Colonic mucosa (tissue), 4 donors: ENCODE data around the gene NCOA6. TPM values are rescaled to one million over a fixed set of nuclear protein-coding genes. Genes with fewer than 3 reads are reported as not detected.

ENCODE experiments used
- DNase-seq: peaks from one replicate; pipeline ENCODE4 v3.0.0-alpha.2; 2020
- H3K27ac ChIP-seq: fragments of 200-600 bp; one replicate; pipeline ENCODE4 v1.8.0; 2021
- H3K27me3 ChIP-seq: fragments of 200-600 bp; one replicate; pipeline ENCODE4 v1.8.0; 2021
- H3K36me3 ChIP-seq: fragments of 200-600 bp; one replicate; pipeline ENCODE4 v1.8.0; 2021
- H3K4me1 ChIP-seq: fragments of 200-600 bp; one replicate; pipeline ENCODE4 v1.8.0; 2021; ENCODE audit warnings: mild to moderate bottlenecking
- H3K4me3 ChIP-seq: fragments of 200-600 bp; one replicate; pipeline ENCODE4 v1.8.0; 2021
- H3K9ac ChIP-seq, 2 donors: one replicate each; pipeline ENCODE4 v1.7.0; 2013; ENCODE audit warnings: control low read depth in 2 of 2, low read depth in 2 of 2, low read length in 2 of 2
- H3K9me3 ChIP-seq: fragments of 200-600 bp; one replicate; pipeline ENCODE4 v1.8.0; 2021
- intact Hi-C: fragments of 100-400 bp; cut with DNase I; formaldehyde crosslinking; loops from one replicate; pipeline ENCODE4 v1.14.1; 2022
- total RNA-seq, 2 donors: library from RNA; stranded (reverse); fragmentation: NEBNext Ultra II Directional in 1 of 2; extraction: Animal tissue kit (Norgen Biotek cat#: 25700) in 1 of 2; gene quantifications; one replicate each; pipeline ENCODE4 v1.2.1, GENCODE V29; 2021
- TF ChIP-seq, protein P1 (sequence below): fragments of 200-600 bp; IDR thresholded peaks from one replicate; pipeline ENCODE4 v1.8.0; 2022; ENCODE audit warnings: antibody characterized with exemption, mild to moderate bottlenecking
- donor health status: healthy.
- donor health status: DM: no; HTN: no; CAD: no.
- donor health status: DM: no; HTN: no; CAD: no.

The NCOA6 gene
- total RNA-seq, 2 donors from 2014 or later, result 28.9 to 40.2 TPM

- TF ChIP-seq, protein P1, sequence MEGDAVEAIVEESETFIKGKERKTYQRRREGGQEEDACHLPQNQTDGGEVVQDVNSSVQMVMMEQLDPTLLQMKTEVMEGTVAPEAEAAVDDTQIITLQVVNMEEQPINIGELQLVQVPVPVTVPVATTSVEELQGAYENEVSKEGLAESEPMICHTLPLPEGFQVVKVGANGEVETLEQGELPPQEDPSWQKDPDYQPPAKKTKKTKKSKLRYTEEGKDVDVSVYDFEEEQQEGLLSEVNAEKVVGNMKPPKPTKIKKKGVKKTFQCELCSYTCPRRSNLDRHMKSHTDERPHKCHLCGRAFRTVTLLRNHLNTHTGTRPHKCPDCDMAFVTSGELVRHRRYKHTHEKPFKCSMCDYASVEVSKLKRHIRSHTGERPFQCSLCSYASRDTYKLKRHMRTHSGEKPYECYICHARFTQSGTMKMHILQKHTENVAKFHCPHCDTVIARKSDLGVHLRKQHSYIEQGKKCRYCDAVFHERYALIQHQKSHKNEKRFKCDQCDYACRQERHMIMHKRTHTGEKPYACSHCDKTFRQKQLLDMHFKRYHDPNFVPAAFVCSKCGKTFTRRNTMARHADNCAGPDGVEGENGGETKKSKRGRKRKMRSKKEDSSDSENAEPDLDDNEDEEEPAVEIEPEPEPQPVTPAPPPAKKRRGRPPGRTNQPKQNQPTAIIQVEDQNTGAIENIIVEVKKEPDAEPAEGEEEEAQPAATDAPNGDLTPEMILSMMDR, result no peak
- intact Hi-C loops, result no loop called here
- no peak overlapping the region for H3K27ac ChIP-seq
- no peak overlapping the region for H3K9ac ChIP-seq
- H3K27me3 ChIP-seq, result no peaks in the 10 kb centered on the region
- peaks cover 9% of the 10 kb centered on the region for H3K36me3 ChIP-seq
- H3K9me3 ChIP-seq, result no peaks in the 10 kb centered on the region
- no peak overlapping the region for H3K4me3 ChIP-seq
- H3K4me1 ChIP-seq, result no peaks in the 10 kb centered on the region
- no peak for DNase-seq
These were observed 75.0 kb downstream of the NCOA6 start for GRCh38 chr20:34750484-34750883.

DNA sequence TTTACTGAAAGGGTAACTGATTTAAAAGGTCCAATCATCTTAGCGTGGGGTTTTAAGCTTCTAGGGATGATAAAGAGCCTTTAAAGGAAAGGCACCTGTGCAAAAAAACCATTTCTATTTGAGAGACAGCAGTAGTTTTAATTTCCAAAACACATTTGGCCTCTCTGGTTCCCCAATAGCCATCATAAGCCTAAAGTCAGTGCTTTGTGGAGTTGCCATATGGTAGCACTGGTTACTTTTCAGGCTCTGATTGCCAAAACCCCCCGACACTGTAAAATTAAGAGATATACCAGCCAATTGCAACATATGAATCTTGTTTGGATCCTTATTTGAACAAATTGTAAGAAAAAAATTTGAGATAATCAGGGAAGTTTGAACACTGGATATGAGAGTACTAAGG lies 76.7 kb downstream of the NCOA6 start:
- no peak overlapping the region for H3K9ac ChIP-seq
- H3K4me3 ChIP-seq, result no peak overlapping the region
- no peaks in the 10 kb centered on the region for H3K27me3 ChIP-seq
- no peaks in the 10 kb centered on the region for H3K9me3 ChIP-seq
- intact Hi-C loops, result no loop called here
- no peak for DNase-seq
- peaks cover 9% of the 10 kb centered on the region for H3K36me3 ChIP-seq
- no peaks in the 10 kb centered on the region for H3K4me1 ChIP-seq
- H3K27ac ChIP-seq, result no peak overlapping the region
- TF ChIP-seq, protein P1, result no peak

DNA sequence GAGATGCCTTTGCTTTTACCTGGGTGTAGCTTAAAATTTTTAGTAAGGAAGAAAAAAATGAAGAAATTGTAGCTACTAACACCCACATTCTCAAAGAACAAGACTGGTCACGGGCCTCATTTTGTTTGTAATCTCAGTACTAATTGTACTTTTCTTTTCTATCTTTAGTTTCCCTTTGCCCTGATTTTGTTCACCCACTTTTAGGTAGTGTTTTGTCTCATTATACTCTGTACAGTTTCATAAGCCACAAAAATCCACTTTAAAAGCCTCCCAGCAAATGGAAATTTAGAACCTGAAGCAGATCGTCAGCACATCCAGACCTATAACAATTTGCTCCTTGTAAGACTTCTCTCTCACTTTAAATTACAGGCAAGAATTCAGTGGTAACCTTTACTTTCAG lies 78.0 kb downstream of the NCOA6 start:
- intact Hi-C loops, result no loop called here
- no peaks in the 10 kb centered on the region for H3K27me3 ChIP-seq
- H3K4me3 ChIP-seq, result no peak overlapping the region
- TF ChIP-seq, protein P1, result no peak
- H3K9ac ChIP-seq, result no peak overlapping the region
- H3K9me3 ChIP-seq, result no peaks in the 10 kb centered on the region
- H3K36me3 ChIP-seq, result peaks cover 9% of the 10 kb centered on the region
- no peak for DNase-seq
- no peak overlapping the region for H3K27ac ChIP-seq
- H3K4me1 ChIP-seq, result no peaks in the 10 kb centered on the region

GRCh38 chr20:34746674-34747073 lies 78.8 kb downstream of the NCOA6 start:
- no peaks in the 10 kb centered on the region for H3K4me1 ChIP-seq
- no peaks in the 10 kb centered on the region for H3K27me3 ChIP-seq
- H3K9me3 ChIP-seq, result no peaks in the 10 kb centered on the region
- no peak overlapping the region for H3K9ac ChIP-seq
- intact Hi-C loops, result no loop called here
- DNase-seq, result no peak
- no peak overlapping the region for H3K4me3 ChIP-seq
- H3K27ac ChIP-seq, result no peak overlapping the region
- H3K36me3 ChIP-seq, result peaks cover 9% of the 10 kb centered on the region
- TF ChIP-seq, protein P1, result no peak

DNA sequence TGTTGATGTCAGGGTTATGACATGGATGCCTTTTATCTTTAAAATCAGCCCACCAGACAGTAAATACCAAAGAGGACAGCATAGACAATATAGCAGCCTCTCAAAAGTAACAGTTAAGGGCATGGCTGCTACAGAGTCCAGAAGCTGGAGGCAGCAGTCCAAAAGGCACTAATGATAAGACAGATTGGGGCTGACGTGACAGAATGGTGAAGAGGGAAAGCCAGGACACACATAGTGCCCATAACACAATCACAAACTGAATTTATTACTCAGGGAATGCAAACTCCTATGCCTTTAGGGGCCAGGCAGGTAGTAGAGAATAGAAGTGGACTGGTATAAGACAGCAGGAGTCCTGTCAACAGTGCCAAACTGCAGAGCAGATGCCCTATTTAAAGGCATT lies 80.6 kb downstream of the NCOA6 start:
- Histone ChIP-seq H3K4me1 (no peaks in the 10 kb centered on the region), H3K9ac (no peak overlapping the region), H3K27me3 (no peaks in the 10 kb centered on the region), H3K27ac (no peak overlapping the region), H3K9me3 (no peaks in the 10 kb centered on the region), H3K36me3 (peaks cover 5% of the 10 kb centered on the region), H3K4me3 (no peak overlapping the region)
- TF ChIP-seq, protein P1, result no peak
- intact Hi-C loops, result no loop called here
- no peak for DNase-seq

- DNase-seq, result no peak
- TF ChIP-seq, protein P1, result no peak
These were observed 81.1 kb downstream of the NCOA6 start for GRCh38 chr20:34744340-34744739.

More at GRCh38 chr20:34744340-34744739, 81.1 kb downstream of the NCOA6 start:
- no peaks in the 10 kb centered on the region for H3K4me1 ChIP-seq
- intact Hi-C loops, result no loop called here
- peaks cover under 1% of the 10 kb centered on the region for H3K36me3 ChIP-seq
- no peak overlapping the region for H3K9ac ChIP-seq
- no peaks in the 10 kb centered on the region for H3K9me3 ChIP-seq
- H3K4me3 ChIP-seq, result no peak overlapping the region
- H3K27me3 ChIP-seq, result no peaks in the 10 kb centered on the region
- no peak overlapping the region for H3K27ac ChIP-seq
